GM18520 (cell line): ENCODE data around the gene REV1.
"Not testable (repeated sequence)": the region's sequence is repeated elsewhere in the genome, so short reads cannot be mapped to it uniquely, and the experiment has no call there.

Experiments used
- ATAC-seq: cut with Tn5 transposase; IDR thresholded peaks from one replicate; pipeline ENCODE4 v1.9.1; 2021; ENCODE audit not compliant: unreplicated experiment

REV1 gene

DNA sequence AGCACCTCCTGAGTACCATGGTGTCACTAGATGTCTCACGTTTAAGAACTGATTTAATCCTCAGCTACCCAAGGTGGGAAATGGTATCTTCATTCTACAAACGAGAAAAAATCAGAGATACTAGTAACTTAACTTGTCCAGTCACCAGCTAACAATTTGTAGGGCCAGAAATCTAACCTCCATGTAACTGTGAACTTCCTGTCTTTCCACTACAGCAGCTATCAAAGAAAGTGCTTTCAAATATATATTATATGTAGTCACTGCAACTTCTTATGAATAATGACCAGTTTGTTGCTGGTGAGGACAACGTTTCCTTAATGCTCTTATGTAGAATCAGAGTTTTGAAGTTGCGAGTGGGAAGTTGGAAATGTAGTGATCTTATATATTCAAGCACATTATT is 1.9 kb downstream of the REV1 start:
- ATAC-seq, result no peak

- no peak for ATAC-seq
Observed at GRCh38 chr2:99485824-99486223, 4.0 kb downstream of the REV1 start.

- no peak for ATAC-seq
Observed at GRCh38 chr2:99485411-99485810, 4.4 kb downstream of the REV1 start.

DNA sequence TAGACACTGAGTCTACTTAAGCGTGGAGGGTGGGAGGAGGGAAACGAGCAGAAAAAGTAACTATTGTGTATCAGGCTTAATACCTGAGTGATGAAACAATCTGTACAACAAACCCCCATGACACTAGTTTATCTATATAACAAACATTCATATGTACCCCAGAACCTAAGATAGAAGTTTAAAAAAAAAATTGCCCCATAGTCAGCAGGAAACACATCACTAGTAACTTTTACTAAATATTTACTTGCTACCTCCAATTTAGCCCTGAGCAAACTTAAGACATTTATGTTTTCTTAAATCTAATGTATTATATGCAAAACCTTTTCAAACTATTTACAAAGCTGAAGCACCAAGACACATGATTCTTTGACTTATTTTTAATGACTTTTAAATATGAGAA is 5.6 kb downstream of the REV1 start:
- no peak for ATAC-seq

DNA sequence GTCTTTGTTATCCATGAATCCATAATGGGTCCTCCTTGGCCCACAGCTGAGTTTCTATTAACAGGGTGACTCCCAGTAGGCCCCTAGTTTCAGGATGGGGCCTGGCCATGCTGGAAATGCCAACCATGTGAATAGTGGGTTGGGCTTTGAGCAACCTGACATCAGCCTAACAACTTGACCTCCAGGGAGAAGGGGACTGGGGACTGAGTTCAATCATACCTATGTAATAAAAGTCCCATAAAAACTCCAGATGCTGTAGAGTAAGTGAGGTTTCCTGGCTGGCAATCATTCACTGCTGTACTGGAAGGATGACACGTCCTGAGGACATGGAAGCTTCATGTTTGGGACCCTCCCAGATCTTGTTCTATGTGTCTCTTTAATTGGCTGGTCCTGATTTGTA is 7.9 kb downstream of the REV1 start:
- ATAC-seq, result no peak

DNA sequence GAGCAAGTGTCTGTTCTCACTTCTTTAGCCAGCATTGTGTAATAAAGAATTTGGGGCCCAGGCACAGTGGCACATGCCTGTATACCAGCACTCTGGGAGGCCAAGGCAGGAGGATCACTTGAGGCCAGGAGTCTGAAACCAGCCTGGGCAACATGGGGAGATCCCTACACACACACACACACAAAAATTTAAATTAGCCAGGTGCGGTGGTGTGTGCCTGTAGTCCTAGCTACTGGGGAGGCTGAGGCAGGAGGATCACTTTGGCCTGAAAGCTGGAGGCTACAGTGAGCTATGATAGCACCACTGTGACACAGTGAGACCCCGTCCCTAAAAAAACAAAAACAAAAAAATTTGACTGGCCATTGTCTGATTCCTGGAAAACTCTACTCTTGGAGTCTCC is 8.3 kb downstream of the REV1 start:
- no peak for ATAC-seq

- ATAC-seq, result no peak
Observed at GRCh38 chr2:99480390-99480789, 9.4 kb downstream of the REV1 start.

DNA sequence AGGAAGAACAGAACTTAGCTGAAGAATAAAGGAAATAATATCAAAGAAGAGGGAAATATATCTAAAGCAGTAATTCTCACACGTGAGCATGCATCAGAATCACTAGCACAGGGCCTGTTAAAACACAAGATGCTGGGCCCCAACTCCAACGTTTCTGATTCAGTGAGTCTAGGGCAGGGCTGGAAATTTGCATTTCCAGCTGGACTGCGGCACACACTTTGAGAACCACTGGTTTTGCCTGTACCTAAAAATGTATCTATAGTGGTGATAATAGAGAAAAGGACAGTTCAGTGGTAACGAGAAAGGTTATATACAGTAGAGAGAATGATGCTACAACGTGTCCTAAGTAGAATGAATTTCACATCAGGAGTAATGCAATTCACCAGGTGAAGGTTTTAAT is 11.2 kb downstream of the REV1 start:
- ATAC-seq, result no peak

DNA sequence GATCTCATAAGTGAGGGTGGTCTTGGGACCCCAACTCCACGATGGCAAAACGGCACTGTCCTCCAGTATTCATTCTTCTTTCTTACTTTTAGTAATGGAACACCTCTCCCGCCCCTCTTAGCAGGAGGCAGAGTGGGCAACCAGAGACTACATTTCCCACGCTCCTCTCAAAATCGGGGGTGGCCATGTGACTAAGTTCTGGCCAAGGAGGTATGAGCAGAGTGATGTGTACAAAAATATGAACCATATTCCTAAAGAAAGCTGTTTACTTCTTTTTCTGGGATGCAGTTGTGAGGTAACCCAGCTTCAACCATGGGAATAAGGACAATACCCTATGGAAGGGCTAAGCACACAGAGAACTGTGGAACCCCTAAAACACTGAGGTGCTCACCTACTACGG is 12.8 kb downstream of the REV1 start:
- no peak for ATAC-seq

GRCh38 chr2:99476629-99477028 is 13.2 kb downstream of the REV1 start:
- ATAC-seq, result no peak

- ATAC-seq, result not testable (repeated sequence)
Observed at GRCh38 chr2:99475095-99475494, 14.7 kb downstream of the REV1 start.

GRCh38 chr2:99473518-99474083 is 16.2 kb downstream of the REV1 start:
- no peak for ATAC-seq

DNA sequence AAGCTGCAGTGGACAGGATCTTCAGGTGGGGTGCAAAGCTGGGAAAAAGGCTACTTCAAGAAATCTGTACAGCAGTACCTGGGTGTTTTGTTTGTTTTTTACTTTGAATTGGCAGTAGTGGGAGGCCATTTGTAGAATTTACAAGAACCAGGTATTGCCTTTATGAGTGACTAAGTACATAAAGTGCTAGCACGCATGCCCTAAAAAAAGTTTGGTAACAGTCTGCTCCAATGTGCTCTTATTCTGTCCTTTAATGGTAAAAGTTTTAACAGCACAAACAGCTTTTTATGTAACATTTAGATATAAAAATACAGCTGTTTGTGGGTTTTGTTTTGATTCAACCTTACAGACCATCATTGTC is 17.2 kb downstream of the REV1 start:
- ATAC-seq, result no peak

- ATAC-seq, result no peak
Observed at GRCh38 chr2:99471654-99472599, 17.9 kb downstream of the REV1 start.

GRCh38 chr2:99470957-99471356 is 18.9 kb downstream of the REV1 start:
- ATAC-seq, result no peak

- not testable (repeated sequence) for ATAC-seq
Observed at GRCh38 chr2:99470459-99470858, 19.4 kb downstream of the REV1 start.

- ATAC-seq, result no peak
Observed at GRCh38 chr2:99469394-99469793, 20.4 kb downstream of the REV1 start.

GRCh38 chr2:99468155-99468554 is 21.7 kb downstream of the REV1 start:
- no peak for ATAC-seq

- ATAC-seq, result no peak
Observed at GRCh38 chr2:99467390-99467789, 22.4 kb downstream of the REV1 start.

- ATAC-seq, result no peak
Observed at GRCh38 chr2:99461828-99462483, 27.9 kb downstream of the REV1 start.

DNA sequence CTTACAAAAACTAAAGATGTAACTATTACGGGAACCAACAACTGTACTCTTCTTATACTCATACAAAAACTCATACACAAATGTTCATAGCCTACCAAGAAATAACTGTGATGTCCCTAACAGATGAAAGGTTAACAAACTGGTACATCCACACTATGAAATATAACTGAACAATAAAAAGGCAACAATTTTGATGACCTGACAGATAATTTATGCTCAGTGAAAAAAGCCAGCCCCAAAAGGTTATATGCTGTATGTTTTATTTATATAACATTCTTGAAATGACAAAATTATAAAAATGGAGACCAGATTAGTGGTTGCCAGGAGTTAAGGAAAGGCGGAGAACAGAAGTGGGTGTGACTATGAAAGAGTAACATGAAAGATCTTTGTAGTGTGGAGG is 31.3 kb downstream of the REV1 start:
- no peak for ATAC-seq

GRCh38 chr2:99451686-99452085 is 38.1 kb downstream of the REV1 start:
- no peak for ATAC-seq
